H1 (cell line): ENCODE measurements around the gene TACC2. TPM values are rescaled to one million over a fixed set of nuclear protein-coding genes. Genes with fewer than 3 reads are reported as not detected.

ENCODE experiments used
- CHD7 ChIP-seq: fragments of 300-600 bp; sonication (generic); IDR thresholded peaks from 2 replicates; pipeline ENCODE4 v1.7.1; 2012; ENCODE audit warnings: low read length, moderate library complexity, mild to moderate bottlenecking, inconsistent platforms; ENCODE audit not compliant: insufficient replicate concordance
- polyA plus RNA-seq, 7 experiments: library from polyadenylated mRNA; depleted of rRNA in 3 of 7; stranded (reverse) in 5 of 7; unstranded in 2 of 7; fragments of >200 nt in 5 of 7; fragments of 200-250 nt in 2 of 7; gene quantifications; 1 replicate in 5 of 7; 2 replicates in 1 of 7; 4 replicates in 1 of 7; pipeline versions ENCODE4 v1.2.1 to v1.2.3, GENCODE V29; 2011 to 2013; ENCODE audit warnings: missing spikeins in 2 of 7, mixed read lengths in 2 of 7
- total RNA-seq: library from RNA; stranded (reverse); fragmentation: NEBNext Ultra II Directional; extraction: Animal tissue kit (Norgen Biotek cat#: 25700); gene quantifications from 2 replicates; pipeline ENCODE4 v1.2.1, GENCODE V29; 2021

The TACC2 gene
- total and polyA plus RNA-seq, 2 of the 8 experiments (the other 6 are each of a cell fraction or from before 2014, with no cell fraction given) = 21.2 to 46.6 TPM

- no peak for TF ChIP-seq CHD7
Observed at GRCh38 chr10:122055252-122055651, 66.3 kb downstream of the TACC2 start (continued).
